GM21529 (cell line): ENCODE data around the gene GMPPA.

Source experiments
- ATAC-seq: cut with Tn5 transposase; IDR thresholded peaks from one replicate; pipeline ENCODE4 v1.9.1; 2021; ENCODE audit not compliant: unreplicated experiment

Gene GMPPA

GRCh38 chr2:219467736-219468075, 31.0 kb upstream of the GMPPA start:
- no peak for ATAC-seq

GRCh38 chr2:219468410-219469185, 30.1 kb upstream of the GMPPA start:
- ATAC-seq = no peak

GRCh38 chr2:219469186-219469724, 29.4 kb upstream of the GMPPA start:
- no peak for ATAC-seq

- ATAC-seq = no peak
These were observed 28.3 kb upstream of the GMPPA start for GRCh38 chr2:219470429-219470828.

GRCh38 chr2:219471476-219472371, 27.0 kb upstream of the GMPPA start:
- no peak for ATAC-seq

- no peak for ATAC-seq
These were observed 26.0 kb upstream of the GMPPA start for GRCh38 chr2:219472629-219473187.

- ATAC-seq = no peak
These were observed 25.2 kb upstream of the GMPPA start for GRCh38 chr2:219473511-219473910.

GRCh38 chr2:219474285-219475060, 24.2 kb upstream of the GMPPA start:
- ATAC-seq = no peak

- ATAC-seq = no peak
These were observed 23.4 kb upstream of the GMPPA start for GRCh38 chr2:219475278-219475677.

GRCh38 chr2:219475697-219476651, 22.7 kb upstream of the GMPPA start:
- ATAC-seq = peak; percentile 77

- ATAC-seq = no peak
These were observed 22.0 kb upstream of the GMPPA start for GRCh38 chr2:219476652-219477151.

- ATAC-seq = no peak
These were observed 21.5 kb upstream of the GMPPA start for GRCh38 chr2:219477179-219477578.

GRCh38 chr2:219477815-219478214, 20.9 kb upstream of the GMPPA start:
- ATAC-seq = no peak

- no peak for ATAC-seq
These were observed 19.8 kb upstream of the GMPPA start for GRCh38 chr2:219478916-219479315.

- ATAC-seq = no peak
These were observed 18.7 kb upstream of the GMPPA start for GRCh38 chr2:219480004-219480403.

GRCh38 chr2:219482674-219483405, 15.9 kb upstream of the GMPPA start:
- no peak for ATAC-seq

GRCh38 chr2:219483451-219484342, 15.0 kb upstream of the GMPPA start:
- no peak for ATAC-seq
